DND-41 (cell line): ENCODE measurements around the gene YTHDF1.

Source experiments
- ATAC-seq: fragments of 200-7000 bp; cut with Tn5 transposase; 3 replicates; pipeline ENCODE4 v1.9.1; 2021; ENCODE audit warnings: low read depth; ENCODE audit not compliant: insufficient read depth
- DNase-seq: peaks from one replicate; pipeline ENCODE4 v3.0.0-alpha.2; 2020
- H2AFZ ChIP-seq: 2 replicates; pipeline ENCODE4 v1.6.0; 2012; ENCODE audit warnings: low read depth, low read length
- H3K27ac ChIP-seq: 2 replicates; pipeline ENCODE4 v1.5.1; 2012; ENCODE audit warnings: low read length, inconsistent platforms
- H3K27me3 ChIP-seq: fragments of 200-600 bp; sonication (generic); 2 replicates; pipeline ENCODE4 v1.6.0; 2012; ENCODE audit warnings: low read length, mild to moderate bottlenecking, inconsistent platforms; ENCODE audit not compliant: insufficient read depth, poor library complexity
- H3K36me3 ChIP-seq: 2 replicates; pipeline ENCODE4 v1.5.1; 2012; ENCODE audit warnings: low read length, inconsistent platforms; ENCODE audit not compliant: insufficient read depth
- H3K4me1 ChIP-seq: 2 replicates; pipeline ENCODE4 v1.5.1; 2012; ENCODE audit warnings: mild to moderate bottlenecking, low read length; ENCODE audit not compliant: insufficient read depth
- H3K4me2 ChIP-seq: 2 replicates; pipeline ENCODE4 v1.6.0; 2012; ENCODE audit warnings: mild to moderate bottlenecking, moderate library complexity, low read length, inconsistent platforms; ENCODE audit not compliant: insufficient read depth
- H3K4me3 ChIP-seq, 2 experiments: fragments of 200-600 bp in 1 of 2; shearing (Covaris generic) in 1 of 2; 2 replicates each; pipeline ENCODE4 v1.5.1; 2012 to 2016; ENCODE audit warnings: inconsistent platforms in 2 of 2, low read length in 2 of 2, mild to moderate bottlenecking in 2 of 2, low read depth in 1 of 2, moderate library complexity in 1 of 2
- H3K79me2 ChIP-seq: 2 replicates; pipeline ENCODE4 v1.6.0; 2012; ENCODE audit warnings: low read length, inconsistent platforms; ENCODE audit not compliant: insufficient read depth
- H3K9ac ChIP-seq: 2 replicates; pipeline ENCODE4 v1.6.0; 2012; ENCODE audit warnings: low read depth, mild to moderate bottlenecking, inconsistent platforms, low read length, moderate library complexity
- H3K9me3 ChIP-seq: 2 replicates; pipeline ENCODE4 v1.5.1; 2012; ENCODE audit warnings: low read length, moderate library complexity, mild to moderate bottlenecking, inconsistent platforms; ENCODE audit not compliant: insufficient read depth, severe bottlenecking
- H4K20me1 ChIP-seq: 2 replicates; pipeline ENCODE4 v1.6.0; 2012; ENCODE audit warnings: low read length; ENCODE audit not compliant: insufficient read depth
- CTCF ChIP-seq: IDR thresholded peaks from 2 replicates; pipeline ENCODE4 v1.5.1; 2012; ENCODE audit warnings: borderline replicate concordance, low read length, moderate library complexity, mild to moderate bottlenecking; ENCODE audit not compliant: poor library complexity, severe bottlenecking; ENCODE audit errors: extremely low read depth
- EZH2 ChIP-seq: IDR thresholded peaks from 3 replicates; pipeline ENCODE4 v1.6.1; 2012; ENCODE audit warnings: borderline replicate concordance, low read depth, mild to moderate bottlenecking, moderate library complexity, low read length, inconsistent platforms; ENCODE audit not compliant: severe bottlenecking

Gene YTHDF1

DNA sequence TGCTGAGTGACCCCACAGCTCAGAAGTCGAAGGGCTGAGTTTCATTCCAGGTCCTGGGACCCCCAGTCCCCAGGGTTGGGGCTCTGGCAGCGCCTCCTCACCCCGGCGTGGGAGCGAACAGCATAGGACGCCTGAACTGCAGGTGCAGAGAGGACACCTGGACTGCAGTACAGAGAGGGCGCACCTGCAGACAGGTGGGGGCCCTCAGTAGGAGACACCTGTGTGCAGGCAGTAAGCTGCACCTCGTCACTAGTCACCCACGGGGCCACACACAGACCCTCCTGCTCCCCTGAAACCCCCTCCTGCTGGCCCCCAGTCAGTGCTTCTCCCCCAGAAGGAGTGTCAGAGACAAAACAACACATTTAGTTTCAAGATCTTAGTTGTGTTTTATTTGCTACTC lies 46.9 kb upstream of the YTHDF1 start:
- Histone ChIP-seq H3K4me2 (no peak overlapping the region), H3K79me2 (no peaks in the 10 kb centered on the region), H3K4me1 (no peaks in the 10 kb centered on the region), H3K27ac (no peak overlapping the region), H2AFZ (no peak overlapping the region), H3K4me3 (no peak overlapping the region), H4K20me1 (peaks cover 2% of the 10 kb centered on the region; the same call in 1 of the 2 replicates), H3K27me3 (peaks cover 13% of the 10 kb centered on the region), H3K9ac (no peak overlapping the region), H3K36me3 (no peaks in the 10 kb centered on the region), H3K9me3 (no peaks in the 10 kb centered on the region)
- TF ChIP-seq EZH2, result no peak
- TF ChIP-seq CTCF, result no peak
- ATAC-seq (no peak), DNase-seq (no peak)

DNA sequence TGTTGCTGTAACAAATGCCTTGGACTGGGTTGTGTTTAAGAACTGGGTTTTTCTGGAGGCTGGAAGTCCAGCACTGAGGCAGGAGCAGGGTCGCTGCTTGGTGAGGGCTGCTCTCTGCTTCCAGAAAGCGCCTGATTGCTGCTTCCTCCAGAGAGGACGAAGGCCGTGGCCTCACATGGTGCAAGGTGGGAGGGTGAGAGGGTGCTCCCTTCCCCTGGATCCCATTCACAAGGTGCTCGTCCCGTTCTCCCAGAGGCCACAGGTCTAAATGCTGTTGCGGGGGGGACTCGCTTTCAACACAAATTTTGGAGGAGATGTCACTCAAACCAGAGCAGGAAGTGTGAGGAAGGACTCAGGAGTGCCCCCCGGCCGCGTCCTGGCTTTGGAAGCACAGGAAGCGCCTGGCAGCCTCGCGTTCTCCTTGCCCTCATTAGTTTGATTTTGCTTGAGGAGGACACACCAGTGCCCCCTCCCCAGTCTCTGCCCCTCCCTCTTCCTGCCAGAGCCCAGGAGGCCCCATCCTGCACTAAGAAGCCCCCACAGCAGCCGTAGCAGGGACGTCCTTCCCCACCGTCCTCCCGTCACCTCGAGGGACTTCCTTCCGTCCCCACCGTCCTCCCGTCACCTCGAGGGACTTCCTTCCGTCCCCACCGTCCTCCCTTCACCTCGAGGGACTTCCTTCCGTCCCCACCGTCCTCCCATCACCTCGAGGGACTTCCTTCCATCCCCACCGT lies 46.0 kb upstream of the YTHDF1 start:
- H3K4me2 ChIP-seq, result no peak overlapping the region
- no peak overlapping the region for H3K4me3 ChIP-seq
- peaks cover 13% of the 10 kb centered on the region for H3K27me3 ChIP-seq
- no peaks in the 10 kb centered on the region for H3K4me1 ChIP-seq
- H3K36me3 ChIP-seq, result no peaks in the 10 kb centered on the region
- H3K9me3 ChIP-seq, result no peaks in the 10 kb centered on the region
- H4K20me1 ChIP-seq, result peaks cover 2% of the 10 kb centered on the region; the same call in 1 of the 2 replicates
- DNase-seq, result no peak
- no peak for TF ChIP-seq EZH2
- no peak for TF ChIP-seq CTCF
- H3K27ac ChIP-seq, result no peak overlapping the region
- no peaks in the 10 kb centered on the region for H3K79me2 ChIP-seq
- ATAC-seq, result peak; percentile 29; the same call in 1 of the 3 replicates
- H3K9ac ChIP-seq, result no peak overlapping the region
- H2AFZ ChIP-seq, result no peak overlapping the region

DNA sequence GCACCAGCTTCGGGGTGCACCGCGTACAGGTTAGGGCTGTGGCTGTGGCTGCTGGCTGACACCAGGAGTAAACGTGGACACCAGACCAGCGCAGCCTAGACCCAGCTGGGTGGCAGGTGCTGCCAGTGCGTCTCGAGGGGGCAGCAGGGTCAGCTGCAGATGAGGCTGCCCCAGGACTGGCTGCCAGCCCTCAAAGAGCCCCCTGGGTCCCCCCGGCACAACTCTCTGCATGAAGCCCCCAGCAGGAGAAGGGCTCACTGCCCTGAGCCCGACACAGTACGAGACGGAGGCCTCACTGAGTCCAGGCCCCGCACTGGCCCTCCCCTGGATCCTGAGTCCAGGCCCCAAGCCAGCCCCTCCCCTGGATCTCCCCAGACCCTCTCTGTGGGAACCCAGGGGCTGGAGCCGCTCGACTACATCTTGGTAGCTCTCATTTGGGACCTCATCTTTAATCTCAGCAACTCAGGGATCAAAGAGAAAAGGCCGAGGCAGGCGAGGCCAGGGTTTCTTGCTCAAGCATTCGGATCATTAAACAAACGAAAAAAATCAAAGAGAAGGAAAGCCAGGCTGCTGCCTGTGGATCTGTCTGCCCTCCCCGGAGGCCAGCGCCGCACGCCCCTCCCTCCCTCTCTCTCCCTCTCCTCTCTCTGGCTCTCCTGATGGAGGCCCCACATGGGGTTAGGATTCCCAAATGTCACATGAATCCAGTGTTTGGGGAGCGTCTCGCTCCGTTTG lies 45.3 kb upstream of the YTHDF1 start:
- no peak overlapping the region for H3K27ac ChIP-seq
- peaks cover 13% of the 10 kb centered on the region for H3K27me3 ChIP-seq
- no peak overlapping the region for H3K4me3 ChIP-seq
- no peak overlapping the region for H2AFZ ChIP-seq
- no peaks in the 10 kb centered on the region for H3K36me3 ChIP-seq
- peaks cover 5% of the 10 kb centered on the region; the same call in 1 of the 2 replicates for H4K20me1 ChIP-seq
- no peak overlapping the region for H3K9ac ChIP-seq
- H3K4me1 ChIP-seq, result no peaks in the 10 kb centered on the region
- TF ChIP-seq CTCF (no peak), EZH2 (no peak)
- no peaks in the 10 kb centered on the region for H3K9me3 ChIP-seq
- no peak overlapping the region for H3K4me2 ChIP-seq
- H3K79me2 ChIP-seq, result no peaks in the 10 kb centered on the region
- ATAC-seq (no peak), DNase-seq (no peak)
